Measurements from ENCODE around the gene KCNK5.

- TF ChIP-seq CTCF (IDR thresholded peaks at IDR 0.05; ENCODE audit: low read depth, low read length, missing input control) (no peak), TAF1 (conservative IDR thresholded peaks at IDR 0.05) (no peak), MAX (IDR thresholded peaks at IDR 0.05) (no peak), EGR1 (IDR thresholded peaks at IDR 0.05; ENCODE audit: low read depth in 2 of 2) (no peak)
Measured at GRCh38 chr6:39202166-39202565, 27.1 kb downstream of the KCNK5 start.
